Trophoblast cell (in vitro differentiated cells and primary cell): Measurements from ENCODE around the gene TRAIP.
"Not testable (repeated sequence)": the region's sequence is repeated elsewhere in the genome, so short reads cannot be mapped to it uniquely, and the experiment has no call there.

Source experiments
- DNase-seq, 2 donors: peaks; one replicate each; pipeline ENCODE4 v3.0.0-alpha.2; 2016
- H2AFZ ChIP-seq: 2 replicates; pipeline ENCODE4 v1.6.1; 2013; ENCODE audit warnings: low read length, moderate library complexity, mild to moderate bottlenecking; ENCODE audit not compliant: insufficient read depth, poor library complexity
- H2AK5ac ChIP-seq: 2 replicates; pipeline ENCODE4 v1.6.1; 2013; ENCODE audit warnings: mild to moderate bottlenecking, low read length
- H2BK120ac ChIP-seq: 2 replicates; pipeline ENCODE4 v1.6.1; 2013; ENCODE audit warnings: low read length, mild to moderate bottlenecking, moderate library complexity; ENCODE audit not compliant: insufficient read depth, poor library complexity
- H2BK12ac ChIP-seq: 2 replicates; pipeline ENCODE4 v1.6.1; 2013; ENCODE audit warnings: mild to moderate bottlenecking, low read length, moderate library complexity
- H2BK5ac ChIP-seq: 2 replicates; pipeline ENCODE4 v1.6.1; 2013; ENCODE audit warnings: low read length, low read depth, moderate library complexity, mild to moderate bottlenecking; ENCODE audit not compliant: poor library complexity
- H3K14ac ChIP-seq: 2 replicates; pipeline ENCODE4 v1.6.1; 2013; ENCODE audit warnings: mild to moderate bottlenecking, low read length
- H3K18ac ChIP-seq: 2 replicates; pipeline ENCODE4 v1.6.1; 2013; ENCODE audit warnings: mild to moderate bottlenecking, low read length
- H3K23ac ChIP-seq: 2 replicates; pipeline ENCODE4 v1.6.1; 2013; ENCODE audit warnings: low read length
- H3K27ac ChIP-seq: 2 replicates; pipeline ENCODE4 v1.5.1; 2013; ENCODE audit warnings: low read depth, mild to moderate bottlenecking, inconsistent platforms, low read length, moderate library complexity
- H3K27me3 ChIP-seq: 2 replicates; pipeline ENCODE4 v1.6.1; 2013; ENCODE audit warnings: inconsistent platforms, mild to moderate bottlenecking, low read length, moderate library complexity; ENCODE audit not compliant: insufficient read depth
- H3K36me3 ChIP-seq, 2 experiments: 1 replicate in 1 of 2; 2 replicates in 1 of 2; pipeline ENCODE4 v1.6.1; 2013; ENCODE audit warnings: low read length in 2 of 2, mild to moderate bottlenecking in 2 of 2, moderate library complexity in 1 of 2; ENCODE audit not compliant: insufficient read depth in 2 of 2, control insufficient read depth in 1 of 2
- H3K4ac ChIP-seq: 2 replicates; pipeline ENCODE4 v1.6.1; 2013; ENCODE audit warnings: low read depth, mild to moderate bottlenecking, low read length, moderate library complexity
- H3K4me1 ChIP-seq, 2 experiments: 1 replicate in 1 of 2; 2 replicates in 1 of 2; pipeline ENCODE4 v1.6.1; 2013; ENCODE audit warnings: low read length in 2 of 2, mild to moderate bottlenecking in 2 of 2, moderate library complexity in 1 of 2; ENCODE audit not compliant: insufficient read depth in 2 of 2, control insufficient read depth in 1 of 2
- H3K4me2 ChIP-seq: 2 replicates; pipeline ENCODE4 v1.6.1; 2013; ENCODE audit warnings: inconsistent platforms, mild to moderate bottlenecking, low read length, moderate library complexity
- H3K4me3 ChIP-seq: 2 replicates; pipeline ENCODE4 v1.5.1; 2013; ENCODE audit warnings: mild to moderate bottlenecking, low read depth, low read length, inconsistent platforms
- H3K79me1 ChIP-seq: one replicate; pipeline ENCODE4 v1.6.1; 2013; ENCODE audit warnings: low read length
- H3K79me2 ChIP-seq: 2 replicates; pipeline ENCODE4 v1.6.1; 2013; ENCODE audit warnings: low read length, mild to moderate bottlenecking; ENCODE audit not compliant: control insufficient read depth, insufficient read depth, poor library complexity
- H3K9ac ChIP-seq: 2 replicates; pipeline ENCODE4 v1.6.1; 2013; ENCODE audit warnings: mild to moderate bottlenecking, low read length
- H3K9me3 ChIP-seq: 2 replicates; pipeline ENCODE4 v1.6.1; 2013; ENCODE audit warnings: low read depth, mild to moderate bottlenecking, control low read depth, inconsistent platforms, low read length; ENCODE audit not compliant: insufficient read depth
- H4K12ac ChIP-seq: 2 replicates; pipeline ENCODE4 v1.6.1; 2013; ENCODE audit warnings: low read depth, mild to moderate bottlenecking, low read length, moderate library complexity
- H4K8ac ChIP-seq: 2 replicates; pipeline ENCODE4 v1.6.1; 2013; ENCODE audit warnings: low read depth, mild to moderate bottlenecking, low read length, moderate library complexity
- H4K91ac ChIP-seq: one replicate; pipeline ENCODE4 v1.6.1; 2013; ENCODE audit warnings: low read depth, mild to moderate bottlenecking, low read length, moderate library complexity
- WGBS: extraction: QIAGEN DNeasy Blood & Tissue Kit; methylation state at CpG from one replicate; pipeline ENCODE4 v1.1.7; 2013; ENCODE audit warnings: missing lambda C conversion rate; ENCODE audit not compliant: insufficient read length, insufficient coverage; ENCODE audit errors: extremely low coverage; 5-methylcytosine and 5-hydroxymethylcytosine counted together

Gene TRAIP

GRCh38 chr3:49787182-49787464 lies 69.2 kb downstream of the TRAIP start:
- Histone ChIP-seq H3K9ac (no peak overlapping the region), H3K79me2 (peaks cover 9% of the 10 kb centered on the region), H3K4ac (peak overlapping the region; percentile 22), H3K4me3 (no peak overlapping the region), H4K91ac (peak overlapping the region; percentile 71), H3K18ac (peak overlapping the region; percentile 27), H3K27me3 (no peaks in the 10 kb centered on the region), H3K4me2 (peak overlapping the region; percentile 78), H3K23ac (no peak overlapping the region), H2AFZ (peak overlapping the region; percentile 55), H3K27ac (no peak overlapping the region), H2BK120ac (peak overlapping the region; percentile 24), H3K14ac (peak overlapping the region; percentile 44), H2BK12ac (no peak overlapping the region), H3K36me3 (peaks cover 9 to 10% of the 10 kb centered on the region in 2 experiments), H4K8ac (peak overlapping the region; percentile 90), H2AK5ac (peak overlapping the region; percentile 49), H4K12ac (peak overlapping the region; percentile 89), H2BK5ac (peak overlapping the region; percentile 23), H3K4me1 (peaks cover 12 to 25% of the 10 kb centered on the region in 2 experiments), H3K79me1 (peaks cover 8% of the 10 kb centered on the region), H3K9me3 (peaks cover 5% of the 10 kb centered on the region)
- no CpG with 5 or more reads among the region's 3 CpGs for WGBS
- DNase-seq, result no peak

- H2BK120ac ChIP-seq, result peak within 1 kb of the TSS; percentile 35
- H4K12ac ChIP-seq, result peak within 1 kb of the TSS; percentile 89
These were observed 69.8 kb downstream of the TRAIP start, which contains the start of gene IP6K1 for GRCh38 chr3:49786357-49787181. Gene IP6K1, minus strand, starts transcription at chr3:49786542. Its CDS starts 38,502 bp downstream, at chr3:49748040.

DNA sequence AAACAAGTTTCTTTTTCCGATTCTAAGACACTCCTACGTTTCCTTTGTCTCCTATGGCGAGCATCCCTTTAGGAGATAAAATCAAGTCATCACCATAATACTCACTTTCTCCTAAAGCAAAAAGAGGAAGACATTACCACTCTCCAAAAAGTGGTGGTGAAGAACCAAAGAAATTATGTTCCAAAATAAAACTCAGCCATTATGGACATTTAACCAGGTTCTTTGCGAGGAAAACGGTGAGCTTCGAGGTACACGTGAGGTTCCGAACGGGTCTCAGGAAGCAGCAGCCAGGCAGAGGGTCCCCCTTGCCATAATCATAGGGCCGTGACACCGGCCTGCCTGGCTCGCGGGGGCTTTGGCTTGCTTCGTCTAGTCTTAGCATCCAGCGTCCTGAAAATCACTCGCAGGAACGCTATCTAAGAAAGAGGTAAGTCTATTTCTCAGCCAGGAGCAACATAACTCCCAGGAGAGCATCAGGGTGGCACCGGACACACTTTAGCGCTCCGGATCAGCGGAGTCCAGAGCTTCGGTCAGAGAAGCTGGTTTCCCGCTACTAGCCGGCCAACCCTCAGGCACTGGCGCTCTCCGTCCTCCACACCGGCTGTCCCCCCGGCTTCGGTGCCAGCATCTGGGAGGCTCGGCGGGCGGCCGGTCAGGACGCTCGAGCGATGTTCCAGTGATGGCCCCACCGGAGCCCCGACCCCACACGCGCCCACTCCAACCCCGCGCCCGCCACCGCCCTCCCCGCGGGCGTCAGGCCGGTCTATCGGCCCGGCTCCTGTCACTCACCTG lies 70.6 kb downstream of the TRAIP start:
- Histone ChIP-seq H3K79me2 (peaks cover 9% of the 10 kb centered on the region), H3K18ac (peak overlapping the region; percentile 74), H4K12ac (peak overlapping the region; percentile 56), H3K23ac (no peak overlapping the region), H2BK12ac (no peak overlapping the region), H2AFZ (peak overlapping the region; percentile 75), H3K4me3 (peak overlapping the region; percentile 87), H3K4me1 (peaks cover 8 to 14% of the 10 kb centered on the region in 2 experiments), H2BK5ac (peak overlapping the region; percentile 56), H3K9ac (peak overlapping the region; percentile 86), H3K4ac (peak overlapping the region; percentile 85), H3K27me3 (no peaks in the 10 kb centered on the region), H3K14ac (peak overlapping the region; percentile 71), H3K36me3 (peaks cover 9 to 10% of the 10 kb centered on the region in 2 experiments), H2AK5ac (peak overlapping the region; percentile 82), H3K27ac (peak overlapping the region; percentile 39), H3K9me3 (peaks cover 3% of the 10 kb centered on the region), H4K8ac (peak overlapping the region; percentile 79), H2BK120ac (peak overlapping the region; percentile 35), H3K4me2 (peak overlapping the region; percentile 92), H3K79me1 (peaks cover 8% of the 10 kb centered on the region), H4K91ac (peak overlapping the region; percentile 78)
- DNase-seq, result peak; percentile 35 to 62
- WGBS, result no CpG with 5 or more reads among the region's 50 CpGs

More at GRCh38 chr3:49786357-49787181, 69.8 kb downstream of the TRAIP start, which contains the start of gene IP6K1:
- peak within 1 kb of the TSS; percentile 74 for H3K18ac ChIP-seq
- peak within 1 kb of the TSS; percentile 86 for H3K9ac ChIP-seq
- no CpG with 5 or more reads among the region's 55 CpGs for WGBS
- peaks cover 12 to 22% of the 10 kb centered on the region in 2 experiments for H3K4me1 ChIP-seq
- H3K27me3 ChIP-seq, result no peaks in the 10 kb centered on the region
- H2BK5ac ChIP-seq, result peak within 1 kb of the TSS; percentile 56
- H3K27ac ChIP-seq, result peak within 1 kb of the TSS; percentile 39
- no peak within 1 kb of the TSS for H2BK12ac ChIP-seq
- peak within 1 kb of the TSS; percentile 90 for H4K8ac ChIP-seq
- H3K23ac ChIP-seq, result no peak within 1 kb of the TSS
- peaks cover 8% of the 10 kb centered on the region for H3K79me1 ChIP-seq
- peak; percentile 100 for DNase-seq
- peak within 1 kb of the TSS; percentile 71 for H3K14ac ChIP-seq
- peak within 1 kb of the TSS; percentile 78 for H4K91ac ChIP-seq
- H3K4ac ChIP-seq, result peak within 1 kb of the TSS; percentile 85
- H3K9me3 ChIP-seq, result peaks cover 3% of the 10 kb centered on the region
- H2AK5ac ChIP-seq, result peak within 1 kb of the TSS; percentile 82
- H3K4me2 ChIP-seq, result peak within 1 kb of the TSS; percentile 92
- H3K79me2 ChIP-seq, result peaks cover 9% of the 10 kb centered on the region
- H3K36me3 ChIP-seq, result peaks cover 9 to 10% of the 10 kb centered on the region in 2 experiments
- H3K4me3 ChIP-seq, result peak within 1 kb of the TSS; percentile 87
- peak within 1 kb of the TSS; percentile 75 for H2AFZ ChIP-seq

DNA sequence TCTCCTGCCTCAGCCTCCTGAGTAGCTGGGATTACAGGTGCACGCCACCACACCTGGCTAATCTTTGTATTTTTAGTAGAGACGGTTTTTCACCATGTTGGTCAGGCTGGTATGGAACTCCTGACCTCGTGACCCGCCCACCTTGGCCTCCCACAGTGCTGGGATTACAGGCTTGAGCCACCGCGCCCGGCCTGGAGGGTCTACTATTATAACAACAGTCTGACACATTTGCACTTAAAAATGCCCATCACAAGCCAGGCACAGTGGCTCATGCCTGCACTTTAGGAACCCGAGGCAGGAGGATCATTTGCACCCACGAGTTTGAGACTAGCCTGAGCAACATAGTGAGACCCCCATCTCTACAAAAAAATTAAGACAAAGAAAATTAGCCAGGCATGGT lies 74.1 kb downstream of the TRAIP start:
- H3K4me2 ChIP-seq, DNase-seq, H4K91ac ChIP-seq, H3K27ac ChIP-seq, H3K18ac ChIP-seq, H2BK120ac ChIP-seq, H3K27me3 ChIP-seq, H2AK5ac ChIP-seq, H3K9ac ChIP-seq, H3K23ac ChIP-seq, H2AFZ ChIP-seq, H3K4me3 ChIP-seq, H3K14ac ChIP-seq, H2BK5ac ChIP-seq, H3K9me3 ChIP-seq, H4K8ac ChIP-seq, H2BK12ac ChIP-seq, H4K12ac ChIP-seq: not testable (repeated sequence)
- peaks cover 14% of the 10 kb centered on the region for H3K79me2 ChIP-seq
- H3K79me1 ChIP-seq, result peaks cover 12% of the 10 kb centered on the region
- WGBS, result no CpG with 5 or more reads among the region's 9 CpGs
- H3K36me3 ChIP-seq, result peaks cover 14% of the 10 kb centered on the region in 2 experiments
- peak overlapping the region; percentile 71 for H3K4ac ChIP-seq
- peaks cover 10 to 13% of the 10 kb centered on the region in 2 experiments for H3K4me1 ChIP-seq
